Heart right ventricle (tissue), 16 donors: ENCODE results near the gene CEP72. TPM values are rescaled to one million over a fixed set of nuclear protein-coding genes. Genes with fewer than 3 reads are reported as not detected.
"Not testable (repeated sequence)": the region's sequence is repeated elsewhere in the genome, so short reads cannot be mapped to it uniquely, and the experiment has no call there.

ENCODE experiments used
- ATAC-seq, 8 donors: fragments of 200-7000 bp; cut with Tn5 transposase; one replicate each; pipeline ENCODE4 v1.9.1; 2020; ENCODE audit warnings: mild to moderate bottlenecking in 8 of 8, moderate library complexity in 8 of 8, moderate number of reproducible peaks in 1 of 8
- DNase-seq, 2 donors: peaks; one replicate each; pipeline ENCODE4 v3.0.0-alpha.2; 2020
- H3K27ac ChIP-seq, 10 donors: fragments of 200-600 bp; sonication (generic) in 2 of 10; one replicate each; pipeline versions ENCODE4 v1.5.0 to v1.8.0; 2020 to 2022; ENCODE audit warnings: mild to moderate bottlenecking in 3 of 10
- H3K27me3 ChIP-seq, 7 donors: fragments of 200-600 bp; one replicate each; pipeline ENCODE4 v1.8.0; 2021 to 2022; ENCODE audit warnings: mild to moderate bottlenecking in 2 of 7
- H3K36me3 ChIP-seq, 9 donors: fragments of 200-600 bp; sonication (generic) in 1 of 9; one replicate each; pipeline versions ENCODE4 v1.5.0 to v1.8.0; 2020 to 2022; ENCODE audit warnings: mild to moderate bottlenecking in 2 of 9
- H3K4me1 ChIP-seq, 9 donors: fragments of 200-600 bp; sonication (generic) in 1 of 9; one replicate each; pipeline versions ENCODE4 v1.5.0 to v1.8.0; 2020 to 2022; ENCODE audit warnings: mild to moderate bottlenecking in 4 of 9
- H3K4me3 ChIP-seq, 10 donors: fragments of 200-600 bp; sonication (generic) in 2 of 10; one replicate each; pipeline versions ENCODE4 v1.5.0 to v1.8.0; 2020 to 2022; ENCODE audit warnings: mild to moderate bottlenecking in 7 of 10, moderate library complexity in 2 of 10
- H3K9me3 ChIP-seq, 11 donors: fragments of 200-600 bp in 10 of 11; sonication (generic) in 2 of 11; one replicate each; pipeline versions ENCODE4 v1.5.0 to v1.8.0; 2013 to 2022; ENCODE audit warnings: mild to moderate bottlenecking in 2 of 11, control low read depth in 1 of 11, moderate library complexity in 1 of 11
- CTCF ChIP-seq, 9 donors: fragments of 200-600 bp; sonication (generic) in 2 of 9; IDR thresholded peaks; one replicate each; pipeline versions ENCODE4 v1.5.0 to v1.8.0; 2021 to 2022; ENCODE audit warnings: antibody characterized with exemption in 9 of 9, mild to moderate bottlenecking in 5 of 9, moderate library complexity in 1 of 9
- WGBS, 2 donors: extraction: QIAGEN DNeasy Blood & Tissue Kit; methylation state at CpG; one replicate each; pipeline ENCODE4 v1.1.7; 2013; ENCODE audit warnings: inconsistent platforms in 1 of 2; 5-methylcytosine and 5-hydroxymethylcytosine counted together
- intact Hi-C, 10 donors: fragments of 100-400 bp; cut with DNase I; formaldehyde crosslinking; loops; one replicate each; pipeline versions ENCODE4 v1.11.1 to v1.14.2; 2022
- polyA plus RNA-seq, 2 donors: library from polyadenylated mRNA; stranded (reverse); fragments of 200-250 nt; gene quantifications; one replicate each; pipeline ENCODE4 v1.2.3, GENCODE V29; 2013
- total RNA-seq, 10 donors: library from RNA; stranded (reverse); fragmentation: NEBNext Ultra II Directional in 3 of 10; extraction: Animal tissue kit (Norgen Biotek cat#: 25700) in 3 of 10; gene quantifications; one replicate each; pipeline versions ENCODE4 v1.2.1 to v1.2.4, GENCODE V29; 2021 to 2023
- donor health status: Arrhythmogenic right ventricular cardiomyopathy.
- donor health status: ischemic (EF 13 %, LVEDD 7.1; RV severe dilation, severe dysfunction).
- donor health status: healthy with polysubstance abuse.
- donor health status: DM: no; HTN: yes; CAD: no.
- donor health status: DM: no; HTN: no; CAD: no.
- donor health status: ischemic (EF 25% LVEDD 6.9; RV normal size, moderate dysfunction).
- donor health status: ischemic (EF 25% LVEDD 5.7; RV mildly dilated, moderate dysfunction).
- donor health status: healthy.
- donor health status: DM: yes; HTN: yes; CAD: no.
- donor health status: Ischemic cardiomyopathy.
- donor health status: ischemic (EF 35%, LVEDD 5.7; RV mildly dilated, moderate dysfunction).
- donor health status: nonischemic (EF 11% LVEDD 7.7; RV severe dilation, severe dysfunction).
- donor health status: DM: yes; HTN: yes; CAD: no.
- donor health status: PGD.
- donor health status: ischemic (EF 29% LVEDD 5.4; RV normal size, mild dysfunction).
- donor health status: nonischemic (EF 23%, LVEDD 6.1; RV moderate dilation, normal function).

CEP72 gene
- total and polyA plus RNA-seq, 12 donors, result 0.66 to 2.4 (median 1.4) TPM

GRCh38 chr5:675871-676698 is 63.9 kb downstream of the CEP72 start:
- no peak overlapping the region for H3K27ac ChIP-seq
- no peaks in the 10 kb centered on the region for H3K36me3 ChIP-seq
- no peaks in the 10 kb centered on the region for H3K9me3 ChIP-seq
- H3K27me3 ChIP-seq, result peaks cover 0 to 25% (median 0%) of the 10 kb centered on the region in 7 donors
- no peak for TF ChIP-seq CTCF (IDR thresholded peaks at IDR 0.05)
- H3K4me3 ChIP-seq, result no peak overlapping the region
- peaks cover 25 to 43% (median 37%) of the 10 kb centered on the region in 9 donors for H3K4me1 ChIP-seq
- ATAC-seq (no peak), DNase-seq (no peak)
- intact Hi-C loops, result loop anchor here in 1 of 10 donors (10.0 kb wide), 1 partner anchor 109 kb away; the partner anchor contains the start of gene ZDHHC11B
- WGBS, 2 donors, result 77 to 84% methylated on average over 36 of the region's 36 CpGs

GRCh38 chr5:676699-677076 is 64.5 kb downstream of the CEP72 start:
- TF ChIP-seq CTCF (IDR thresholded peaks at IDR 0.05), result no peak
- DNase-seq, result no peak
- no peak for ATAC-seq

GRCh38 chr5:677131-678101 is 65.3 kb downstream of the CEP72 start:
- intact Hi-C loops, result loop anchor here in 1 of 10 donors (10.0 kb wide), 1 partner anchor 107 kb away; the partner anchor contains the start of gene ZDHHC11B
- WGBS, 2 donors, result 84 to 85% methylated on average over 43 to 44 of the region's 44 CpGs
- H3K4me1 ChIP-seq, result peaks cover 18 to 30% (median 24%) of the 10 kb centered on the region in 9 donors
- no peak for TF ChIP-seq CTCF (IDR thresholded peaks at IDR 0.05)
- no peak overlapping the region for H3K4me3 ChIP-seq
- no peak for ATAC-seq
- H3K27ac ChIP-seq, result no peak overlapping the region
- no peaks in the 10 kb centered on the region for H3K9me3 ChIP-seq
- peaks cover 0 to 14% (median 0%) of the 10 kb centered on the region in 7 donors for H3K27me3 ChIP-seq
- no peak for DNase-seq
- H3K36me3 ChIP-seq, result no peaks in the 10 kb centered on the region

More at GRCh38 chr5:676699-677076, 64.5 kb downstream of the CEP72 start:
- intact Hi-C loops, result loop anchor here in 1 of 10 donors (10.0 kb wide), 1 partner anchor 108 kb away; the partner anchor contains the start of gene ZDHHC11B
- peaks cover 0 to 21% (median 0%) of the 10 kb centered on the region in 7 donors for H3K27me3 ChIP-seq
- H3K27ac ChIP-seq, result no peak overlapping the region
- 94 to 96% methylated on average over 48 of the region's 48 CpGs for WGBS, 2 donors
- peaks cover 25 to 37% (median 31%) of the 10 kb centered on the region in 9 donors for H3K4me1 ChIP-seq
- H3K36me3 ChIP-seq, result no peaks in the 10 kb centered on the region
- no peak overlapping the region for H3K4me3 ChIP-seq
- H3K9me3 ChIP-seq, result no peaks in the 10 kb centered on the region

GRCh38 chr5:678521-678920 is 66.4 kb downstream of the CEP72 start:
- H3K27ac ChIP-seq, DNase-seq, H3K9me3 ChIP-seq, H3K27me3 ChIP-seq, H3K4me3 ChIP-seq, H3K36me3 ChIP-seq, ATAC-seq: not testable (repeated sequence)
- peaks cover 8 to 25% (median 13%) of the 10 kb centered on the region in 9 donors for H3K4me1 ChIP-seq
- intact Hi-C loops, result loop anchor here in 1 of 10 donors (10.0 kb wide), 1 partner anchor 106 kb away; the partner anchor contains the start of gene ZDHHC11B
- 86 to 88% methylated on average over 10 to 16 of the region's 16 CpGs for WGBS, 2 donors

- H3K27me3 ChIP-seq, H3K27ac ChIP-seq, ATAC-seq, H3K4me3 ChIP-seq, DNase-seq, H3K36me3 ChIP-seq, H3K9me3 ChIP-seq: not testable (repeated sequence)
- H3K4me1 ChIP-seq, result peaks cover 1 to 25% (median 5%) of the 10 kb centered on the region in 9 donors
- WGBS, 2 donors, result 82% methylated on average over 14 to 16 of the region's 17 CpGs
- intact Hi-C loops, result loop anchor here in 1 of 10 donors (10.0 kb wide), 1 partner anchor 105 kb away; the partner anchor contains the start of gene ZDHHC11B
These were observed 67.2 kb downstream of the CEP72 start for GRCh38 chr5:679166-679895.

GRCh38 chr5:680118-680795 is 68.1 kb downstream of the CEP72 start:
- H3K9me3 ChIP-seq, ATAC-seq, H3K36me3 ChIP-seq, DNase-seq, H3K27me3 ChIP-seq, H3K4me3 ChIP-seq, H3K27ac ChIP-seq: not testable (repeated sequence)
- 77 to 84% methylated on average over 7 to 16 of the region's 32 CpGs for WGBS, 2 donors
- intact Hi-C loops, result loop anchor here in 5 of 10 donors (5.0 to 10.0 kb wide), 3 partner anchors 92 to 97 kb away; no protein-coding TSS in a partner anchor
- peaks cover 0 to 25% (median 0%) of the 10 kb centered on the region in 9 donors for H3K4me1 ChIP-seq
